AG20443 (cell line): ENCODE measurements around the gene CFAP57.
A peak's percentile ranks its signal among the peaks of the same experiment; 100 is the strongest.

Source experiments
- DNase-seq: peaks from one replicate; pipeline ENCODE4 v3.0.0; 2012; ENCODE audit warnings: low spot score, mixed read lengths

Gene CFAP57

DNA sequence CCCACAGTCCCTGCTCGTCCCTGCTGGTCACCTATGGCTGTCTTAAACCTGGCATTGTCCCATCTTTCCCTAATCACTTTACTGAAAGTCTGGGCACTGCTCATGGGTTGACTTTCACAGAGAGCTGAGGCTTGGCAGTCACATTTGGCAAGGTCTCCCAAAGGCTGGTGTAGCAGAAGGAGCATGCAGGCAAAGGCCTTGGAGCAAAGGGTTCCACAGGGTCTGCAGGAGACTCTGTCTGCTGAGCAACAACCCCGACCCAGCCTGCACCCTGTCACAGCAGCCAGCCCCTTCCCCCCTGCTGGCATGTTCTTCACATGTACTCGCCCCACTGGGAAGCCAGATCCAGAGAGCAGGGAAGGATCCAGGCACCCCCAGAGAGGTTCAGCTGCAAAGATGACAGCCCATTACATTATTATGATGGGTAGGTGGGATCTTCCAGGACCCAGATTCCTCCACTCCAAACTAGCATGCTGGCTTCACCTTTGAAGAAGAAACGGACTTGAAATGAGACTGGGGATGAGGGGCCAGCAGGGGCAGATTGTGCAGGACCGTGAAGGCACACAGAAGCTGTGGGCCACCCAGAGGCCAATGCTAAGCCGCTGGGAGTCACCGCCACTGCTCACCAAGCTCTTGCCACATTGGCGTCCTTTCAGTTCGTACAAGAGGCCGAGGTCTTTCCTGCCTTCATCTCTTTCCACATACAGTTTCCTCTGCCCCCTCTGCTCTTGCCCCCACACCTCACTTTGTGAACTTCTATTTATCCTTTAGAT, 83.5 kb downstream of the CFAP57 start:
- DNase-seq, result no peak

DNA sequence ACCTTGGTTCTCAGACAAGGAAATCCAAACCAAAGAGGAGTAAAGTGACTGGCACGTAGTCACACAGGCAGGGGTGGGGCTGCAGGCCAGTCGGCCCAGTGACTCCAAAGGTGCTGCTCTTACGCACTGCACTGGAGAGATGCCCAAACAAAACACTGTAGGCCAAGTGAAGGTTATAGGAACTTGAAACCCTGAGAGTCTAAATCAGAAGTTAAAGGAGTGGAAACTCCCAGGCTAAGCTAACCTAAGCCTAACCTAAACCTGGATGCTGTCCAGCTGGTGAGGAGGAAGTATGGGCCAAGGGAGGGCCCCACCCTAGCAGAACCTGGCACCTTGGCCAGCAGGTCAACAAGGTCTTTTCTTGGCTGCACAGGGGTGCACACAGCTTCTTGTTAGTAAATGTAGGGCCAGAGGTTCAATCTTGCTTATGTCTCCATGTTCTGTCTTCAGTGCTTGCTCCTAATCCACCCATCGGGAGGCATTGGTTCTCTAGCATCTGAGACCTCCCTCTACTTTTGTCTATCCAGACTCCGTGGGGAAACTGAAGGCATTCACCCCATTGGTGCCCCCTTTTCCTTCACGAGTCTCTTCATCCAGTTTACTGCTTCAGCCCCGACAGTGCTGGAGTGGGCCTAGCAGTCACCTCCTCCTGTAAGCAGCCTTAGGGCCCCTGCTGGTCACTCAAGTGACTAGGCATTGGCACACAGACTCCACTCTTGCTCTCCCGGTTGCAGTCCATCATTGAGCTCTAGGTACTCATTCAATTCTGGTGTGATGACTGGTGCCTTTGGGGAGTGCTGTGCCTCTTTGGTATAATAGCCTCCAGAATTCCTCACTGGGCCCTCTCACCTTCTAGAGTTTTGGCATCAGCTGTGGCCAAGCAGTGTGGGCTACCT, 84.8 kb downstream of the CFAP57 start:
- DNase-seq, result no peak

DNA sequence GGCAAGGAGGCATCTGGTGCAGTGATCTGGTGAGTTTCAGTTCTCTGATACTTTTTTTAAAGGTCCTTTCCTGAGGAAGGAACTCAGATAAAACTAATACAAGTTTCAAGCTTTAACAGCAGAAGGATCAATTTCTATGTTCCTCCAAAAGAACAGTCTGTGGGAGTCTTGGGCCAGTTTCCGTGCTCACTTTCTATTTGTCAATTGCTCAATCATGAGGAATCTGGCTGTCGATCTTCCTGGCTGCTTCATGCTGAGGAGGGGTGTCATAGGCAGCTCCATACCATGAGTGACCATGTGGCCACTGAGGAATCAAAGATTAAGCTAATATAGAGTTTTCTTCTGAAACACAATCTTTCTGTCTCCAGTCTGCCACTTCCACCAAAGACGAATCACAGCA, 86.2 kb downstream of the CFAP57 start:
- DNase-seq, result no peak

DNA sequence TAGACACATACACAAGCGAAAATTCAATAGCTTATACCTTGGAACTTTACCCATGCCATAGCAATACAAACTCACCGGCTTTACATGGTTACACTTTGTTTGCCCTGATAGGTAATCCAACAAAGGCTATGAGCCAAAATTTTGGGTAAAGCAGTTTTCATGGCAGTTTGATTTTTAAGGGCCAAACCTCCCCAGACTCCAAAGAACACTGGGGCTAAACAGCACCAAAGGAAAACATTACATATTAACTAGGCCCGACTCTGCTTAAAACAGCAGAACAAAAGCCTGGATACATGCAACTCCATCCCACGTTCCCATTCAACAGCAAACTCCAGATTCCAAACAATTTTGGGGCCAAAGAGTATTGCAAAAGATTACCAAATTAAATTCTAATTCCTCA, 93.3 kb downstream of the CFAP57 start:
- DNase-seq, result no peak

DNA sequence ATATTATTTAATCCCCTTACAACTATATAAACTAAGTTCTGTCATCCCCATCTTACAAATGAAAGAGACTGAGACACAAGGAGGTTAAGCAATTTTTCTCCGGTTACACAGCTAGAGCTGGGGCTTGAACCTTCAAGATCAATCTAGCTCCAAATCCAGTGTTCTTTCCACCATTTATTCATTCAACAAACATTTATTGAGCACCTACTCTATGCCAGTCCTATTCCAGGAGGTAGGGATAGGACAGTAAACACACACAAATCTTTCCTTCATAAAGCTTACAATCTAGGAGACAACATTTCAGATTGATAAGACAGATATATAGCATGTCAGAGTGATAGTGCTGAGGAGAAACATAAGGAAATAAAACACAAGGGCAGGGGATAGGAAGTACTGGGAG, 94.8 kb downstream of the CFAP57 start:
- no peak for DNase-seq

DNA sequence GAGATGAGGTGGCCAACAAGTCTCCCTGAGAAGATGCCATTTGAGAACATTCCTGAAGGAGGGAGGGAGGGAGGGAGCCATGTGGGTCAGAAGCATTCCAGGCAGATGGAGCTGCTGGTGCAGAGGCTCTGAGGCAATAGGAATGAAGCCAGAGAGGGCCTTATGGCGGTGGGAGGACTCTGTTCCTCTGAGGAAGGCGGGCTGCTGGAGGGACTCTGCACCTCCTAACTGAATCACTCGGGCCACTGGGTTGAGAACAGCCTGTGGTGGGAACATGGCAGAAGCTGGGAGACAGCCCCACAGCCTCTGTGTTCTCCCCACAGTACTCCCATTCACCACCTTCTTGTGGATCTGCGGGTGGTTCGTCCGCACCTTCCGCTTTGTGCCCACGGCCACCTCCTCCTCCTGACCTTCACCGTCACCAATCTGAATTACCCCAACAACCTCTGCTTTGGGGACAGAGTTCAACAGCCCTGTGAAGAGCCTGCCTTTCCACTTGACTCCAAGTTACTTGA, 95.2 kb downstream of the CFAP57 start:
- peak; percentile 88 for DNase-seq

DNA sequence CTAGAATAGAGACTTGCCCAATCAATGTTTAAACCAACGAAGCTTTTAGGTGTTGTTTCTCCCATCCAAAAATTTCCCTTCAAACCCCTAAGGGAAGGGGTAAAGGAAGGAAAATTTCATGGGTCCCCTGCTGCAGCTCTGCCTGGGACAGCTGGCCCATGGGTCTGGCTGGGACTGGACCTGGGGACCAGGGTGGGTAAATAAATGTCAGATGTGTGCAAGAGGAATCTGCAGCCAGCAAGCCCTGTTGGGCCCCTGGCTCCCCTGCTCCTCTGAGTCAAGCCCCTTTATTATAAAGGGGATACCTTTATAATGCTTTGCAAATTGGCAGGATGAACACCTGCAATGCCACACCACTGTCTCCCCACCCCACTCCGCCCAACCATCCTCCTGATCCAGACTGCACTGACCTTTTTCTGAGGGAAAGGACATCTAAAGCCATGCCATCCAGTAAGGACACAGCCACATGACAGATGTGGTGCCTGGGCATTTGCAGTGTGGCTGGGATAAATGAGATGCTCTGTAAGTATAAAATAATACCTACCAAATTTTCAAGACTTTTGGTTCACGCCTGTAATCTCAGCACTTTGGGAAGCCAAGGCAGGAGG, 95.8 kb downstream of the CFAP57 start:
- no peak for DNase-seq

DNA sequence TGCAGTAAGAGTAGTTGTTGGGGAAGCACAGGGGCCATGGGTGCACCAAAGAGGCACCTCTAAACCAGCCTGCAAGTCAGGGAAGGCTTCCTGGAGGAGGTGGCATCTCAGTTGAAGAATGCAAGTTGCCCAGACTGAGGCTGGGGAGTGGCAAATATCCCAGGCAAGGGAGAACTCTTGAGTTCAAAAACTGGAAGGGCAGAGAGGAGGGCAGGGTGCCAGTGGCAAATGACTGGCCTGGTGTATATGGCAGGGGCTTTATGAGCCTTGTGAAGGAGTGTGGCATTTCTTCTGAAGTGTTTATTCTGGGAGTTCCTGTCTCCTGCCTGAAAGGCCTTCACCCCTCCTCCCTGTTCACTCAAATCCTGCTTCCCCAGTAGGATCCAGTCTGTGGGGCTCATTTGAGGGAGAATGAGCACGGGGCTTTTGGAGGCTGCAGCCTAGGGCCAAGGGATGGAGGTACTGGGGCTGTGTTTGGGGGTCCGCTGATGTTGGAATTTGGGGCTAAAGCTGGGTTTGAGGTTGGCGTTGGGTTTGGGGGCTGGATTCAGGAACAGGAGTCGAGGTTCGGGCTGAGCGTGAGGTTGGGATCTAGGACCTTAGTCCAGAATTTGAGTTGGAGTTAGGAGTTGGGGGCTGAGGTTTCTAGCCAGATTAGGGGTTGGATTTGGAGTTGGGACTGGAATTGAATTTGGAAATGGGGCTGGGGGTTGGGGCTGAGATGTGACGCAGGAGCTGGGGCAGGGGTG, 97.7 kb downstream of the CFAP57 start, which contains the start of gene TMEM125:
TMEM125 (plus strand) TSS at position 357 of the 749 bp plus-strand sequence. CDS start 2,740 bp downstream, outside the sequence.
- no peak for DNase-seq

DNA sequence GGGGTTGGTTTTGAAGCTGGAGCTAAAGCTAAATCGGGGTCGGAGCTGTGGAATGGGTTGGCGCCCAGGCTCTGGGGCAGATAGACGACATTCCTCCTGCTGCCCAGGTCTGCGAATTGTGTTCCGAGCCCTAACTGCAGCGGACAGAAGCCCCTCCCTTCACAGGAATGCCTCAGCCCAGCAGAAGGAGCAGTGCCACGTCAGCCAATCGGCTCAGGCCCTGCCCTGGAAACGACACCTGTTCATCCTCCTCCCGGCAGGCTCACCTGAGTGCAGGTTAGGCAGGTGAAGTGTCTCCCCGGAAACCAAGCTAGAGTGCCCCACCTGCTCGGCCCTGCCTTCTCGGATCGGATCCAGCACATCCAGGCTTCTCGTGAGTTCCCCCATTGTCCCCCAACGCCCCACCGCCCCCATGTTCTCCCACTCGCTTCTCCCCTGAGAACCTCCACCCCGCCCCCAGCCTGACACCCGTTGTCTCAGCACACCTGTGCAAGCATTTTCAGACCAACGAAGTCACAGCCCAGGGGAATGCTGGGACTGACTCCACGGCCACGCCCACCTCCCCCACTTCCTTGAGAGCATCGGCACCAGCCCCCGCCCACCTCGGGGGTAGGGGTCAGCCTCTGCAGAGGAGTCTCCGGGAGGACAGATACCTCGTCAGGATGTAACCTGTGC, 98.4 kb downstream of the CFAP57 start:
- no peak for DNase-seq

DNA sequence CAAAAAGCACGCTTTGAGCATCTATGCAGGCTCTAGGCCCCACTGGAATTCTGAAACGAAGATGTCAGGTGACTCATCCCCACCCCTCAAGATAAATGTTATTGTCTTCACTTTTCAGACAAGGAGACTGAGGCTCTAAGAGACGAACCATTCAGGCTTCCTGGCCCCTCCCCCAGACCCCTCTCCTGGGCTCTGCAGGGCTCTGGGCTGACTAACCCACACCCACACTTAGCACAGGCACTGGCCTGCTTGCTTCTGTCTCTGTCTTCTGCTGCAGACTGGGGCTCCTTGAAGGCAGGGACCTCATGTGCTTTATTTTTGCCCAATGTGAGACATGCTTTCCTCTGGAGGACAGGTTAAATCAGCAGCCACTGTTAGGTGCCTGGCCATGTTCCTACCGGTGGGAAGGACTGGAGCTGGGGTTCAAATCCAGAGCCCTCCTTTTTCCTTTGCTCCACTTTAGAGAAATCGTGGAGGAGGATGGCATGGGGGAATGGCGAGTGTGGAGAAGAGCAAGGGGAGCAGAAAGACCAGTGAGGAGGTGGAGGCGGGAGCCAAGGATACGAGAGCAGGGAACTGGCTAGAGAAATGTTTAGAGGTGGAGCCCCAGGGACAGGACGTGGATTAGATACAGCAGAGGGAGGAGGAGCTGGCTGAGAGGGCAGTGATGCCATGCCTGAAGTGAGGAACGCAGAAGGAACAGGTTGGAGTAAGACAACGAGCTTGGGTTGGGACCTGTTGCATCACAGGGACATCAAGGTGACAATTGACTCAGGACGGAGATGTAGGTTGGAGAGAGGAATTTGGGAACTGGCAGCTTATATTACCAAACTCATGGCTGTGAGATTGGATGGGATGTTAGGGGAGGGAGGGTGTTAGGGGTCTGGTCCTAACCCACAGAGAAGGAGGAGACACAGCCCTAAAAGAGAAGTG, 99.3 kb downstream of the CFAP57 start:
- no peak for DNase-seq

DNA sequence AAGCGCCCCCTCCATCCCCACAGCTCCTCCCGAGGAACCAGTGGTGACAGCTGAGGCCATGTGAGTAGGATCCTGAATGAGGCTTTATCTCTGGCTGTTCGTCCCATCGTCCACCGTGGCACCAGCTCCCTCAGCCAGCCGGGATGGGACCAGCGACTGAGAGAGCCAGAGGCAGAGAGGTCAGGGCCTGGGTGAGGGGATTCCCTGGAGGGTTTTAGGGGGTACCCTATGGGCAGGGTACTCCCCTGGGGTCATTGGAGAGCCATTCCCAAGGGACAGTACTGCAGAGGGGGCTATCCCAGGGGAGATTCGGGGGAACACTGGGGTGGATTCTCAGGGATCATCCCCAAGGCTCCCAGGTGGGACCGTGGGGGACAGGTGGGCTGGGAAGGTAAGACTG, 100.0 kb downstream of the CFAP57 start:
- DNase-seq, result no peak

DNA sequence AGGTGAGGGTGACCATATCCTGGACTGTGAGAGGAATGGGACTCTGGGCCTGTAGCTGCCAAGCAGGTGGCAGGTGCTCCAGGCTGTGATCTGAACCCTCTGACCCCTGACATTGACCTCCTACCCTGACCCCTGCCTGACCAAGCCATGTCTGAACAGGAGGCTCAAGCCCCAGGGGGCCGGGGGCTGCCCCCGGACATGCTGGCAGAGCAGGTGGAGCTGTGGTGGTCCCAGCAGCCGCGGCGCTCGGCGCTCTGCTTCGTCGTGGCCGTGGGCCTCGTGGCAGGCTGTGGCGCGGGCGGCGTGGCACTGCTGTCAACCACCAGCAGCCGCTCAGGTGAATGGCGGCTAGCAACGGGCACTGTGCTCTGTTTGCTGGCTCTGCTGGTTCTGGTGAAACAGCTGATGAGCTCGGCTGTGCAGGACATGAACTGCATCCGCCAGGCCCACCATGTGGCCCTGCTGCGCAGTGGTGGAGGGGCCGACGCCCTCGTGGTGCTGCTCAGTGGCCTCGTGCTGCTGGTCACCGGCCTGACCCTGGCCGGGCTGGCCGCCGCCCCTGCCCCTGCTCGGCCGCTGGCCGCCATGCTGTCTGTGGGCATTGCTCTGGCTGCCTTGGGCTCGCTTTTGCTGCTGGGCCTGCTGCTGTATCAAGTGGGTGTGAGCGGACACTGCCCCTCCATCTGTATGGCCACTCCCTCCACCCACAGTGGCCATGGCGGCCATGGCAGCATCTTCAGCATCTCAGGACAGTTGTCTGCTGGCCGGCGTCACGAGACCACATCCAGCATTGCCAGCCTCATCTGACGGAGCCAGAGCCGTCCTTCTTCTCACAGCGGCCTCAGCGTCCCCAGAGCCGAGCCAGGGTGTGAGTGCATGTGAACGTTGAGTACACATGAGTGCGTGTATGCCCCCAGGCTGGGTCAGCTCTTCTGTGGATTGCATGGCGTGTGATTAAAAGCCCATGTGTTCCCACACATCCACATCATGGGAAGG, 100.7 kb downstream of the CFAP57 start:
- no peak for DNase-seq

DNA sequence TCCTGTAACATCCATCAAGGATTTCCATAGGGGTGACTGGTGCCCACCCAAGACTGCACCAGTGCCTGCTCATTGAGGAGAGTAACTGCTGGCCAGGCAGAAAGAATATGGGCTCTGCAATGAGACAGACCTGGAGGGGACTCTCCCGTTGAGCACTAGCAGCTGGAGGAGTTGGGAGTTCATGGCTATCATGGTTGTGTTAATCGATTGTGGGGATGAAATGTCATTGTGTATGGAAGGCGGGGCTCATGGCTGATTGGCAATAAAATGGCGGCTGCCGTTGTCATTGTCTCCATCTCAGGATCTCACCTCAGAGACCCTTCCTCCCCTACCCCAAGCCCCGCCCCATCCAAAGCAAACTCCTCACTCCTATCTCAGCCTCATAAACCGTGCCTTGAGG, 101.6 kb downstream of the CFAP57 start:
- no peak for DNase-seq

DNA sequence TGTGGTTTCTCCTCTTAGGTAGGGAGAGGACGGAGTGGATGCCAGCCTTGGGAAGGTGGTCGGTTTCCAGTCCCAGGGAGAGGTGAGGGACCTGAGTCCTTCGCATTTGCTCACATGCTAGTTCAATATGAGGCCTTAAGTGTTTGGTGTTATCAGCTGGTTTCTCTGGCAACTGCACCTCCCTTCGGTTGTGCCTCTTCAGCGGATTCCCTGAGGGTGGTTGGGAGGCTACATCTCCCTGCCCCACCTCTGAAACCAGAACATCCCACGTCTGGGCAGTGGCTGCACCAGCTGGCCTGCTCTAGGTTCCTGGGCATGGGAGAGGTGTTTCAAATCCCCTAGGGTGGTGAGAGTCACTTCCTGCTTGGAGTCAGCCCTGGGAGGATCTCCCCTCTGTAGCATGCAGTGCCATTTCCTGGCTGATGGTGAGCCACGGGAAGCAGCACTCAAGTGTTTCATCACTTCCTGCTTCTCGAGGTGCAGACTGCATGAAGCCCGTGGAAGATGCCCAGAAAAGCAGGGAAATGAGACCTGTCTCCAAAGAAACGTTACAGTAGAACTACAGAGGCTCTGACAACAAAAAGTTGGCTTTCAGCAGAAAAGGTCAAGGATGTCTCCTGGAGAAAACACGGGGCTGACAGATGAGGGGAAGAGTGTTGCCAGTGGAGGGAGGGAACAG, 102.1 kb downstream of the CFAP57 start:
- DNase-seq, result no peak

DNA sequence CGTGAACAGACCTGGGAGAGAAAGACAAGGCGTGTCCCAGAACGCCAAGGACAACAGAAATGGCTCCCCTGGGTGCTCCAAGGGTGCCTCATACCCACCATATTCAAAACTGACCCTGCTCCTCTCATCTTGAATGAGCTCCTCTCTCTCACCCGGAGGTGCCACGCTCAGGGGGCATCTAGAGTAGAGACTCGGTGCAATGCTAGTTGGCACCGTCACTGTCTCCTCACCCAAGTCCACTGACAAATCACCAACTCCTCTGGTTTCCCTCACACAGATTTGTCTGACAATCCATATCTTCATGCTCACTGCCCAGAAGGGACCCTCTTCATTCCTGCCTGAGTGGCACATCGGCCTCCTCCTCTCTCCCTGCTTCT, 102.7 kb downstream of the CFAP57 start:
- DNase-seq, result no peak

DNA sequence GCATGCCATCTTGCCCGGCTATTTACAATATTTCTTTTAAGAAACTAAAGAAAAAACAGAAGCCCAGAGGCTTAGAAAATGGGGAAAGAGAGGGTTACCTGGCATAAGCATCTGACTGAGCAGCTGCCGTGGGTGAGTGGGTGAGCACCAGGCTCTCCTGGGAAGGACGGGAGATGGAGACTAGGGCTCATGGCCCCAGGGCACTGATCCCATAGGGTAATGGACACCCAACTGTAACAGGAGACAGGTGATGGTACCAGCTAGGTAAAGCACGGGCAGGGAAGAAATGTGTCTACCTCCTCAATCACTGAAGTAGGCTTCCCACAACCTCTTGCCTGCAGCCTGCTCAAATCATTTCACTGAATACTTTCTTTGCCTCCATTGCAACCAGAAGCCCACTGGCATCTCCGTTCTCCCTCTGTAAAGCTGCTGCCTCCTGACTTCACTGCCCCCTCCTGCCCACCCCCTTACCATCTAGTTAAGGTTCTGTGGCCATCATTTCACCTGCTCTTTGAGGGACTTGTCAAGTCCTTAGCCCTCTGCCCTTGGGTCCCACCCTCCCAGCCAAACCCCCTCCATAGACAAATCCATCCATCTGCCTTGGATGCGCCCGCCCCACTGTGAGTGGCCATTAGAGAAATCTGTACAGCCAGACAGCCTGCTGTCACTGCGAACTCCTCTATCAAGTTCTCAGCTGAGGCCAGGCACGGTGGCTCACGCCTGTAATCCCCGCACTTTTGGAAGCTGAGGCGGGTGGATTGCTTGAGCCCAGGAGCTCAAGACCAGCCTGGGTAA, 103.9 kb downstream of the CFAP57 start:
- DNase-seq, result no peak

DNA sequence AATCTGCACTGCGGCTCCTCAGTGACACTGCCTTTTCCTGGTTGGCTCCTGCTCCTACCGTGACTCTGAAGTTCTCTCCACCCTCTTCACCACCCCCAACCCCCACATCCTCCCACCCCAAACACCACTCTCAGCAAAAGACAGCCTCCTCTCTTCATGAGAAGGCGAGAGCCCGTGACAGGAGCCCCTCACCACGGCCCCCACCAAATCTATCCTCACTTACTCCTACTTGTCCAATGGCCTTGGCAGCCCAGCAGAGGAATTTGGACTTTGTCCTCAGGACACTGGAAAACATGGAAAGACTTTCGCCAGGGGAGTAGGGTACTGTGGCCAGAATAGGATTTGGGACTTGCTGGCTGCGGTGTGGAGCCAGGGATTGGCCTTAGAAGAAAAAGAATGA, 104.5 kb downstream of the CFAP57 start:
- DNase-seq, result no peak
